ENCODE measurements around the gene WASL.
"Not testable (repeated sequence)": the region's sequence is repeated elsewhere in the genome, so short reads cannot be mapped to it uniquely, and the experiment has no call there.

Gene WASL

DNA sequence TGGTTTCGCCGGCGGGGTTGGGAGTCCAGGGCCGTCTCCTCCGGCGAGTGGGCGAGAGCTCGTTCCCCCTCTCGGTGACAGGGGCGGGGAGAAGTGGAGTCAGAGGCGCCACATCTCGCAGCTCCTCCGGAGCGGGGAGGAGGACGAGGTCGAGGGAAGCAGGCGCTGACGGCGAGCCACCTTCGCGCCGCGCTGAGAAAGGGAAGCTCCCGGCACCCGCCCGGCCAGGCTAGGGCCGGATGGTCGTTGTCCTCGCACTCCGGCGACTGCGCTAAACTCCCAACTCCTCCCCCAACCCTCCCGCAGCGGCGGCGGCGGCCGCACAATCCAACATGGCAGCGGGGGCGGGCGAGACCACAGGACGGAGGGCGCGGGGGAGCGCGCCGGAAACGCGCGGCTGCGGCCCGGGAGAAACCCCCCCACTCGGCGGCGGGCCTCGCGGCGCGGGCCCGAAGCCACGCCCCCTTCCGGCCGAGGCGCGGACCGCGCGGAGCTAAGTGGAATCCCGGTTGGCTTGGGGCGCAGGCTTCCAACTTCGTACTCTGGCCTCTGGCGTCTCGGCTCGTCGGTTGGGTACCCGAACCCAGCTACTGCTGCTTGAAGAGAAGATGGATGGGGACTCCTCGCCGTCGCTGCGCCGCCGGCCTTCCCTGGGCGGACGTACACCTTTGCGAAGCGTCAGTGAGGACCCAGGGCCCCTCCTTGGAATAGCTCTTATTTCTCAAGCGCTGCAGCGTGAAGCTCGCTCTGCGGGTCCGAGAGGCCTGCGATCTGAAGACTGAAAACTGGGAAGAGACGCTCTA is at the start of gene WASL:
TSS of gene WASL (minus strand) at position 270 of the 803 bp plus-strand sequence. CDS start at position 1, 269 bp downstream.
- peak; percentile 57 for DNase-seq (ENCODE audit: low read depth)
- H3K4me3 ChIP-seq (ENCODE audit: low read length), result peak within 1 kb of the TSS; percentile 95

DNA sequence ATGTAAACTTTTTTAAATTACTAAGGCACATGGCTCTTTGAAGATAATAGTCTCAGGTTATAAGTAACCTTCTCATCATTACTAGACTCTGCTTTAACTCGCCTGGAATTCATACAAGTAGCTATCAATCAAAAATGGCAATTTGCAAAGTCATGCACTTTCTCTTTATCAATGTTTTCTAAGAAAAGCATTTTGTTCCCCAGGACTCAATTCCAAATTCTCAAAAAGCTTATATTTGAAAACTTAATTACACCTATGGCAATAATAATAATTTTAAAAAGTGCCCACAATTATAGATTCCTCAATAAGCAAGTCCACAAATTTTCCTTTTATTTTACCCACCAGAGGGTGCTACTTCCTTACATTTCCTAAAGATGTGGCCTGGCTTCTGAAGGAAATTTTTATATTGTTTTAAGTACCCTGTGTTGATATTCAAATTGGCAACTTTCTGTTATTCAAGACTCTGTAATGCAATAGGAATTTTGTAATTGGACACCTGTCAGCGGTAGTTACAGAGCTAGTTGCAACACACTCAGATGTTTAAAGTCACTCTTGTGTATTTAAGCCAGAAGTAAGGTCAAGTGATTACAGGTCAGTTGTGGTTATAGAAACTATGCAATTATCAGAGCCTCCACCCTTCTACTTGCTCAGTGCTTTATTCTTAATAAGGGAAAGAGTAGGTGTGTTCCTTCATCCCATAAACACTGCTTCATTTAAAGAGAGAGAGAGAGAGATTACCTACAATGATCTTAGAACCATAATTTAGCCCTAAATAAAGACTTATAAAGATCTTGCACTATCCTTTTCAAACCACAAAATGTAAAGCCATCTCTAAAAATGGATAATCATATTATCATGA is 49.1 kb upstream of the WASL start:
- TF ChIP-seq CTCF (conservative IDR thresholded peaks at IDR 0.05; ENCODE audit: low read depth, low read length), result peak; percentile 46
- peak; percentile 99 for DNase-seq (ENCODE audit: low read depth)
- H3K4me3 ChIP-seq (ENCODE audit: low read length), result peak overlapping the region; percentile 16

More for the DNA sequence above, at the start of gene WASL:
- no peak for TF ChIP-seq CTCF (conservative IDR thresholded peaks at IDR 0.05; ENCODE audit: low read depth, low read length)

DNA sequence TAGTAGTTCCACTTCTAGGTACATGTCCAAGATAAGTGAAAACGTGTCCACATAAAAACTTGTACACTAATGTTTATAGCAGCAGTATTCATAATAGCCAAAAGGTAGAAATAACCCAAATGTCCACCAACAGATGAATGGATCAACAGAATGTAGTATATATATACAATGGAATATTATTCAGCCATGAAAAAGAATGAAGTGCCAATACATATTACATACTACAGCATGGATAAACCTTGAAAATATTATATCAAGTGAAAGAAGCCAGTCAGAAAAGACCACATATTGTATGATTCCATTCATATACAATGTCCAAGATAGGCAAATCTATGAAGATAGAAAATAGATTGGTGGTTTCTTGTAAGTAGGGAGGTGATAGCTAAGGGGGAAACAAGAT is 47.8 kb upstream of the WASL start:
- no peak for TF ChIP-seq CTCF (conservative IDR thresholded peaks at IDR 0.05; ENCODE audit: low read depth, low read length)
- no peak for DNase-seq (ENCODE audit: low read depth)
- no peak overlapping the region for H3K4me3 ChIP-seq (ENCODE audit: low read length)

DNA sequence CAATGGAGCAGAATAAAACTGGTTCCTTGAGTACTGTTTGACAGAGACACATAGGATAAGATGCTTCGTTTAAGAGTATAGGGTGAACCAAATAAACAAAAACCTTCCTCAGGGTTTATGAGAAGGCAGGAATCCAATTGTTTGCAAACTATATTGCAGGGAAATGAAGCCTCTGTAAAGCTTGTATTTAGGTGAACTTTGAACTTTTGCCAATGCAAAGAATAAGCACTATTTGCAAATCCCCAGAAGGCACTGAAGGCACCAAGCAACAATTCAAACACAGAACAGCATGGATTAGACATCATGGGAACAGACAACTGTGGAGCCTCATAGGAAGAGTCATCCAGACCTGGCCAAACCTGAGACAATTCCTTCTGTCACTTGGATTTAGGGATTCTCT is 47.1 kb upstream of the WASL start:
- no peak overlapping the region for H3K4me3 ChIP-seq (ENCODE audit: low read length)
- DNase-seq (ENCODE audit: low read depth), result no peak
- no peak for TF ChIP-seq CTCF (conservative IDR thresholded peaks at IDR 0.05; ENCODE audit: low read depth, low read length)

GRCh38 chr7:123795116-123795515 is 46.3 kb upstream of the WASL start:
- not testable (repeated sequence) for H3K4me3 ChIP-seq (ENCODE audit: low read length); DNase-seq (ENCODE audit: low read depth)

DNA sequence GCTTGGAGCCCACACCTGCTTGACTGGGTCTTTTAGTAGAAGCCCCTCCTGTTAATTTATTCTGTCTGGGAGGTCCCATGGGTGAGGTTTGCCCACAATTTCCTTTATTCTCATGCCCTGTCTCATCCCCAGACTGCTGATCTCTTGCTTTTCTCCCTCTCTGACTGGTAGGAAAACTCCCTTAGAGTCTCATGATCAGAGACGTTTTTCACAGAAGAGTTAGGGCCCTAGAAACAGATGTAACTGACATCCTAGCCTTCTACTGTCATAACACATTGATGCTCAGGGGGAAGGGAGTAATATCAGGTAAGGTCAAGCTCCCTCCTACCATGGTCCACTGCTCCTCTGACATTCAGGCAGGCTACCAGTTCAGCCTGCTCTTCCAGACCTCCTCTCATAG is 43.7 kb upstream of the WASL start:
- H3K4me3 ChIP-seq (ENCODE audit: low read length), result no peak overlapping the region
- TF ChIP-seq CTCF (conservative IDR thresholded peaks at IDR 0.05; ENCODE audit: low read depth, low read length), result no peak
- DNase-seq (ENCODE audit: low read depth), result no peak

DNA sequence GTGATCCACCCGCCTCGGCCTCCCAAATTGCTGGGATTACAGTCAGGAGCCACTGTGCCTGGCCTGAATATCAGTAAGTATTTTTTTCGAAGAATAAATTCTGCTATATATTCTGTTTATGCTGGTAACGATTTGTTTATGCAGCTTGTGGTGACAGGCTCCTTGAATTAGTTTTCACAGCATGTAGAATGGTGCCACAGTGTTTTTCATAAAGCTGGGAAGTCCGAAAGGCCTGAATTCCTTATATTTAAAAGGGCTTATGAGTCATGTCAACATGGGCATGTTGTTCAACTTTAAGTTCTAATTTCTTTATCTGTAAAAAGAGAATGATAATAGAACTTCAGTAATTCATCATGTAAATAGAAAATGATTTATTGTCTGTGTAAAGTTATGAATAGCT is 42.2 kb upstream of the WASL start:
- TF ChIP-seq CTCF (conservative IDR thresholded peaks at IDR 0.05; ENCODE audit: low read depth, low read length), result no peak
- no peak for DNase-seq (ENCODE audit: low read depth)
- H3K4me3 ChIP-seq (ENCODE audit: low read length), result no peak overlapping the region

Measured in retinal pigment epithelial cell (primary cell).